Epithelial cell of esophagus (primary cell): ENCODE results near the gene FERMT2.

ENCODE experiments used
- DNase-seq: peaks from one replicate; pipeline ENCODE4 v3.0.0; 2010; ENCODE audit warnings: low read depth
- H3K4me3 ChIP-seq: 2 replicates; pipeline ENCODE4 v1.5.1; 2011; ENCODE audit warnings: mild to moderate bottlenecking, low read length, control low read depth
- CTCF ChIP-seq: IDR thresholded peaks from 2 replicates; pipeline ENCODE4 v1.5.1; 2011; ENCODE audit warnings: low read depth, mild to moderate bottlenecking, low read length, control low read depth, inconsistent platforms; ENCODE audit not compliant: insufficient read depth; ENCODE audit errors: missing control alignments

Gene FERMT2

GRCh38 chr14:52987042-52987441, 36.2 kb upstream of the FERMT2 start:
- no peak overlapping the region for H3K4me3 ChIP-seq
- TF ChIP-seq CTCF, result no peak

GRCh38 chr14:52977798-52978197, 26.9 kb upstream of the FERMT2 start:
- no peak overlapping the region for H3K4me3 ChIP-seq
- DNase-seq, result no peak
- TF ChIP-seq CTCF, result no peak

More at GRCh38 chr14:52987042-52987441, 36.2 kb upstream of the FERMT2 start:
- no peak for DNase-seq

- no peak for TF ChIP-seq CTCF
- DNase-seq, result peak; percentile 5
- no peak overlapping the region for H3K4me3 ChIP-seq
Observed at GRCh38 chr14:52974406-52974805, 23.6 kb upstream of the FERMT2 start.

GRCh38 chr14:52961060-52961639, 10.3 kb upstream of the FERMT2 start:
- peak; percentile 82 for TF ChIP-seq CTCF
- peak; percentile 79 for DNase-seq
- no peak overlapping the region for H3K4me3 ChIP-seq

GRCh38 chr14:52960627-52961026, 9.8 kb upstream of the FERMT2 start:
- no peak overlapping the region for H3K4me3 ChIP-seq
- no peak for TF ChIP-seq CTCF
- peak; percentile 9 for DNase-seq

- H3K4me3 ChIP-seq, result no peak overlapping the region
- DNase-seq, result no peak
- TF ChIP-seq CTCF, result no peak
Observed at GRCh38 chr14:52954346-52955214, 3.7 kb upstream of the FERMT2 start.
